ENCODE results near the gene SMIM27.
A peak's percentile ranks its signal among the peaks of the same experiment; 100 is the strongest.

SMIM27 gene

DNA sequence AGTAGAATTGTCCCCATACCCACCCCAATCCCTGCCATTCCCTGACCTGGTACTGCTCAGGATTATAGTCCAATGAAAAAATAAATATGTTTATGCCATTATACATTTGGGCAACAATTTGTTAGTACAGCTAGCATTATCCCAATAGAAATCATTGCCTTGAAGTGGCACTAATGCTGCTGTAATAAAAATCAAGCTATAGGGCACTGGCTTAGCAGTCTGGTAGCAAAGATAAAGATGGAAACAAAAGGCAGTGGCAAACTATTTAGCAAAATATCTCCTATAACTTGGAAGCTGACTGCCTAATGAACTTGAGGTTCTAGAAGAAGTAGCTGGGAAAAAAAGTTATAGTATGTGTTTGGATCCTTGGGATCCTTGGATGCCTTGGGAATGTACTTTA lies 2.5 kb downstream of the SMIM27 start:
- no peak for DNase-seq (ENCODE audit: low read depth in 3 of 3, low spot score in 1 of 3)

DNA sequence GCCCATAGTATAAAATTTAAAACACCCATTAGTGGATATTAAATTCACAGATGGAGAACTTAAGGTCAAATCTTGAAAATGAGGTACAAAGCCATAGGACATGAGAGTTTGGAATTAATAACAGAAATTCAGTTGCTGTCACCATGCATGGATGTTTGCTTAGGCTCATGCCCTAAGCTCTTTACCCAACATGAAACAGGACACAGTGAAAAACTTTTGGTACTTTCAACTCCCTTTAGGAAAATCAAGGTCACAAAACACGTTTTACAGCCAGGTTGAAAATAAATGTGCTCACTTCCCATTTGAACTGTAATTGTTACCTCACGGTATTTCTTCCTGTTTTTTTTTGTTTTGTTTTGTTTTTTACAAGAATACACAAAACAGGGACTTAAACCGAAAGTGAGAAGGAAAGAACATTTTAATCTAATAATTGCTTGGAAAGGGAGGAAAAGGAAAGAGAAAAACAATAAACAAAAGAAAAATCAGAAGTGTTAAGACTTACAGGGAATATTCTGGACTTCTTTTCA lies 6.3 kb downstream of the SMIM27 start:
- DNase-seq (ENCODE audit: low read depth in 3 of 3, low spot score in 1 of 3) = no peak

DNA sequence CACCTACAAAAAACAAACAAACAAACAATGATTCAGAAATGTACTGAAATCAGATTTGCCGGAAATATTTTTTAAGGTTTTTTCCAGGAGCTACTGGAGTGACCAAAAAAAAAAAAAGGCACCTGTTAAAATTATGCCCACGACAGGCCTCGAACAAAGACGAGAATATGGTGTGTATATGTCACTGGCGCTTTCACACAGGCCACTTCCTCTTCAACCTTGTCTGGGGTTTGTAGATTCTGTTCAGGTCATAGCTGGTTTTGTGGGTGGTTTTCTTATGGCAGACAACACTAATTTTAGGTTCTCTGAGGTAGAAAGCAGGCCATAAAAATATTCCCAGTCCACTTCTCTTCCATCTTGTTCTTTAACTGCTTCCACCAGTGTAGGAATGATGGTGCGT lies 13.8 kb downstream of the SMIM27 start:
- no peak for DNase-seq (ENCODE audit: low read depth in 3 of 3, low spot score in 1 of 3)

DNA sequence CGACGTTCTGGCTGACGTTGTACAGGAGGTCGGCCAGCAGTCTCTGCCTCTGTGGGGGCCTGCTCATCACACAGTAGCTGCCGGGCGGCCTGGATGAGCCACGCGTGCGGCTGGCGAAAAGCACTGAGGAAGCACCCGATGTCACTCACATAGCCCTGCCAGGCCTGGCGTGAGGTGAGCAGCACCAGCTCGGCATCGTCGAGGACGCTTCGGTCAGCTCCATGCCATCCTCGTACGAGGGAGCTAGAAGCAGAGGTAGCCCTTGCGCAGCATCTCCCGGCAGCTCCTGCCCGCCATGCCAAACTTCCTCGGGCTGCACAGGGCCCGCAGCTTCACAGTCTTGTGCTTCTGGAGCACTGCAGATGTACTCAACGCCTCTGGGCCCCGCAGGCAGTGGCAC lies 14.6 kb downstream of the SMIM27 start:
- no peak for DNase-seq (ENCODE audit: low read depth in 3 of 3, low spot score in 1 of 3)

DNA sequence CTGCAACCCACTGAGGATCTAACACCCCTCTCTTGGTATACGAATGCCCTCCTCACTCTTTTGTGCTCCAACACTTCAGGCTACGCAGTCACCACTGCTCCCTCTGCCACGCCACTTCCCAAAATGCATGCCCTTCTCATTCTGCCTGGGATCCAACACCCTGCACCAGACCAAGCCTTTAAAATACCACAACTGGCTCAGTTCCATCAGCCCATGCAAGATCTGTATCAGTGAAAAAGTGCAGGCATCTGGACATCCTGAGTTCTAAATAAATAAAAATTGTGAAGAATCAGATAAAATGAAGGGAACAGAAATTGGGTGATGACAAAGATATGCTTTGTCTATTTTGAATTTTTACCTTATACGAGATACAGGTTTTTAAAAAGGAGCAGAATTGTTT lies 18.1 kb downstream of the SMIM27 start:
- no peak for DNase-seq (ENCODE audit: low read depth in 3 of 3, low spot score in 1 of 3)

DNA sequence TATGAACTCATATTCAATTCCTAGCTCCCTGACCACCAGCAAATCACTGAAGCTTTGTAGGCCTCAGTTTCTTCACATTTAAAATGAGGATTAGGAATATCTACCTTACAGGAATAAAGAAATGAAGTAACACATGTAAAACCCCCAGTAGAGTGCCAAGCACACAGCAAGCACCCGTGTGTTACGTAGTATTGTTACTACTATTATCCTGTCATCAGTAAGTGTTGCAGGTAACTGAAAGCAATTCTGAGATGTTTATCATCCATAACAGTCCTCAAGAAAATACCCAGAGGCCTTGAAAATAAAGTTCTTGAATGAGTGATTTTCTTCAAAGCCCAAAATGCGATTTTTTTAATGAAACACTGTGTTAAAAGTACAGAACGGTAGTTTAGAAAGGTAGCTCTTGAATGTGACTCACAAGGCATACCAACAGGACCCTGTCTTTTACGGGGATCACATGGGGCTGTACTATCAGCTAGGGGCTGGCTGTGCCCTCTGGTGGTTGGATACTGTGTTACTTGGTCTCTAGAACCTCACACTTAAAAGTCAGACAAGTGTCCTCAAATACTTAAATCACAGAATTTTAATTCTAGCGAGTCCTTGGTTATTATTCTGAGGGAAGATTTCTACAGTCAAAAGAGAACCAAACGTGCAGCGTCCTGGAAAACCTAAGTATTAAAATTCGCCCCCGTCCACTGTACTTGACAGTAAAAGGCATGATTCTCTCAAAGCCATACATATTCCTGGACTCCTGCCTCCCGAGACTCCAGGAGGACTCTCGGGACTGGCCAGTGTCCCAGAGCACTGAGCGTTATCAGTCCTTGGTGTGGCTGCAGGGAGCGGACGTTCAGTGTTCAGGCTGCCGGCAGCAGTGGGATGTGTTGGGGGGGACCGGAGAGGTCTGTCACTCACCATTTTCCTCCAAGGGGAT lies 20.1 kb downstream of the SMIM27 start:
- DNase-seq (ENCODE audit: low read depth in 3 of 3, low spot score in 1 of 3) = peak; percentile 45 to 51 (median 47)

DNA sequence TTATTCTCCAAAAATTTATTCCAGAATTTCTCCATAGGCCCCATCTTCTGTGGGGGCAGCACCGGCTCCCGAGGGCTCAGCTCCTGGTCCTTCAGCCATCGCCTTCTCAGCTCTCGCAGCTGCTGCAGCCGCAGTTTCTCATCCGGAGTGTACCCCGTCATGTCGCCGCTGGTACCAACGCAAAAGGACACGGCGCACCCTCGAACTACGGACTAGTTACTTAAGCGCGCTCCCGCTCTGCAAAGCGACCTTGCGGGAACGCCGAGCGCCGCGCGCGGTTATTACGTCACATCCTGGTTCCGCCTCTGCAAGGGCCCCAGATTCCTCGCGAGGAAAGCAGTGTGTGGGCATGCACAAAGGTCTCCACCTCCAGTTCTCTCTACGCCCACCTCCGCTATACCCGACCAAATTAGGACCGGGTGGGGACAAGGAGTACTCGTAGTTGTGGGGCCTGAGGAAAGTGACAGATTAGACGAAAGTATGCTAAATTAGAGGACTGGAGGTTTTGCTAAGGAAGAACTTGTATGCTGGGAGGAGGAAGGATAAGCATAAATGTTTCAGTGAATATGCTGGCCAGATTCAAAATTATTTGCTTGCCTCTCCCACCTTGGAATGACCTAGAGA lies 20.9 kb downstream of the SMIM27 start, which contains the start of gene NDUFB6:
Gene NDUFB6, minus strand, starts transcription at position 260 of the 624 bp plus-strand sequence. Its CDS starts 99 bp downstream, at position 161.
- peak; percentile 81 to 93 (median 88) for DNase-seq (ENCODE audit: low read depth in 3 of 3, low spot score in 1 of 3)

DNA sequence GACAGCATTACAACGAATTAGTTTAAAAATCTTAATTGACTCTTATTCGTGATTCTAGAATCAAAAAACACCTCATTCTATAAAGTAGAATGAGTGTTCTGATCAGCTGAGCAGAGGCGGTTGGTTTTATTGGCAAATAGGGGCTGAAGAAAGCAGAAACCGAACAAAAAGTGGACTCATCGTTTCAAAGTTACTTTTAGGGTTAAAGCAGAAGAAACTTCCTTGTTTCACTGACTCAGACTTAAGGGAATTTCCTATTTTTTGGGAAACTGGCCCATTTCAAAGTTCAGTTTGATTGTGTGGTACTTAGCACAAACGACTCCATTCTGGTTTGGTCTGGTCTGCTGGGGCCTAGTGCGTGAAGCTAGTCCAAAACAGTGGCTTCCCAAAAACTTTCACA lies 21.7 kb downstream of the SMIM27 start:
- no peak for DNase-seq (ENCODE audit: low read depth in 3 of 3, low spot score in 1 of 3)

DNA sequence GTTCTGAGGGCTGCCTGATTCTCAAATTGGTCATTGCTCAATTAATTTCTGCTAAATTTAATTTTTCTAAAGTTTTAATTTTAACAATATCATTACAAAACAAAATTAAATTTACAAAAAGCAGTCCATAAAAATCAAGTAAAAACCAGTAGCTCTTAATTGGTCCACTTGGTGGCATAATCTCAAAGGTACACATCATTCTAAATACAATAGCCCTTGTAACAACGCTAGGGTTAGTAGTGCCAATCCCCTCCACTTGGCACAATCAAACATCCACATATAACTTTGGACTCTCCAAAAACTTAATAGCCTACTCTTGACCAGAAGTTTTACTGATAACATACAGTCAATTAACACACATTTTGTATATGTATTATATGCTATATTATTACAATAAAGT lies 22.7 kb downstream of the SMIM27 start:
- no peak for DNase-seq (ENCODE audit: low read depth in 3 of 3, low spot score in 1 of 3)

DNA sequence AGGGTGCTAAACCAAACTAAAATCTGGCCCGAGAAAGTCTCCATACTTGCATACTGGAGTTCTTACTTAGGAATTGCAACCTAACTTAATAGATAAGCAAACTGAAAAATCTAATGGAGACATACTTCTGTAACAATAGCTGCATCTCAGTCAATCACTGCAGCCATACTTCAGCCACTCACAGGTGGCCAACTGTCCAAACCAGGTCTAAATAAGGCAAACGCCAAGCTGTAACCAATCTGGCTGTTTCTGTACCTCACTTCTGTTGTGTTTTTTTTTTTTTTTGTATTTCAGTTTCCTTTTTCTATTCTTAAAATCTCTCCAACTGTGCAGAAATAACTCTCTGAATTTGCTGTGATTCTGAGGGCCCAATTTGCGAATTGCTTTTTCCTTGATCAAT lies 25.2 kb downstream of the SMIM27 start:
- no peak for DNase-seq (ENCODE audit: low read depth in 3 of 3, low spot score in 1 of 3)

DNA sequence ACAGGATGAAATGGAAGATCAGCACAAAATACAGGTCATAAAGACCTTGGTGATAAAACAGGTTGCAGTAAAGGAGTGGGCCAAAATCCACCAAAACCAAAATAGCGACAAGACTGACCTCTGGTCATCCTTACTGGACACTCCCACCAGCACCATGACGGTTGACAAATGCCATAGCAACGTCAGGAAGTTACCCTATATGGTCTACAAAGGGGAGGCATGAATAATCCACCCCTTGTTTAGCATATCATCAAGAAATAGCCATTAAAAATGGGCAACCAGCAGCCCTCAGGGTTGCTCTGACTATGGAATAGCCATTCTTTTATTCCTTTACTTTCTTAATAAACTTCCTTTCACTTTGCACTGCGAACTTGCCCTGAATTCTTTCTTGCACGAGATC lies 26.8 kb downstream of the SMIM27 start:
- no peak for DNase-seq (ENCODE audit: low read depth in 3 of 3, low spot score in 1 of 3)

DNA sequence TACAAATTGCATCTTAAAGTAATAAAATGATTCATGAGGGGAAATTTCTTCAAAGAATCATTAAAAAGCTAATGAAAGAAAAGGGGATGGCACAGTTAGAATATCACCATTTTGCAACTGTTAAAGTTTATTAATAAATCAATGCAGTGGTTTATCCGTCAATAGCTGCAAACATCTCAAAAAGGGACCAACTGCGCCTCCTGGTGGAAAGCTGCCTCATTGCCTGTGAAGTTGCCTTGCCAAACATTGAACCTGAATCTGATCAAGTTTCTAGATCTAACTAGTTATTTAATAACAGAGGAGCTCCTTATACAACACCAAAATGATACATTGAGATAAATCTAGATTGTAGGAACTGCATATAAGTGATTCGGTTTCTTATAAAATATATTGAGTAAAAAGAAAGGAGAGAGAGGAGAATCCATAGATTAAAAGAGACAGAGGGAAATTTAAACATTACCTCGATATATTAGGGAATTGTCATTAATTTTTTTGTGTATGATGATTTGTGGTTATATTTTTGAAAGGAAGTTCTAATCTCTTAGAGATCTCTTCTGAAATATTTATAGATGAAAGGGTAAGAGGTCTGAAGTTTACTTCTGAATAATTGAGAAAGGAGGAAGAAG lies 27.7 kb downstream of the SMIM27 start:
- DNase-seq (ENCODE audit: low read depth in 3 of 3, low spot score in 1 of 3) = peak; percentile 40 to 77 (median 58)

DNA sequence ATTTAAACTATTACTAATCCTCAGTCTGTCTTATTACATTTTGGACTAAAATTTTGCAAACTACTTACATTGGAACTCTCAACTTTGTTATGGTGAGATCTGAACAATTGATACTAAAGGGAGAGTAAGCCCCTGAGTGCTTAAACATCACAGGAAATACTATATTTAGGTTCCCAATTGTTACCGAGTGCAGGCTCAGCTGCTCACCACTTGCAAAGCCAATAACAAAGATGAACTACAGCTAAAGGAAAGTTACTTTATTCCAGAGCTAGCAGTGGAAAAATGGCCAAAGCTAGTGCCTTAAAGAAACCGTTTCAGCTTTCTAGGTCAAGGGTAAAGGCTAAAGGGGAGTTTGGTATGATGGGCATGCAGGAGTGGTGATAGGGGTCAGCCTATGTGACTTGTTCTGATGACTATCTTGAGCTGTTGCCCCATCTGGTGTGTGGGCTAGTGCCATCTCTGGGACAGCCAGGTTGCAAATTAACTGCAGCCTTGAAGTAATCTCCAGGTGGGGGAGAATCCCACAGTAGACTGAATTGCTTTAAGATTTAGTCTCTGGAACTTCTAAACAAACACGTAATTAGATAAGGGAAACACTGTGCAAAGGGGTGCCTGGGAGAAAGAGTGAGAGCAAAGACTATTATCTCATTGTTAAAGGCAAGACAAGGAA lies 28.6 kb downstream of the SMIM27 start:
- no peak for DNase-seq (ENCODE audit: low read depth in 3 of 3, low spot score in 1 of 3)

DNA sequence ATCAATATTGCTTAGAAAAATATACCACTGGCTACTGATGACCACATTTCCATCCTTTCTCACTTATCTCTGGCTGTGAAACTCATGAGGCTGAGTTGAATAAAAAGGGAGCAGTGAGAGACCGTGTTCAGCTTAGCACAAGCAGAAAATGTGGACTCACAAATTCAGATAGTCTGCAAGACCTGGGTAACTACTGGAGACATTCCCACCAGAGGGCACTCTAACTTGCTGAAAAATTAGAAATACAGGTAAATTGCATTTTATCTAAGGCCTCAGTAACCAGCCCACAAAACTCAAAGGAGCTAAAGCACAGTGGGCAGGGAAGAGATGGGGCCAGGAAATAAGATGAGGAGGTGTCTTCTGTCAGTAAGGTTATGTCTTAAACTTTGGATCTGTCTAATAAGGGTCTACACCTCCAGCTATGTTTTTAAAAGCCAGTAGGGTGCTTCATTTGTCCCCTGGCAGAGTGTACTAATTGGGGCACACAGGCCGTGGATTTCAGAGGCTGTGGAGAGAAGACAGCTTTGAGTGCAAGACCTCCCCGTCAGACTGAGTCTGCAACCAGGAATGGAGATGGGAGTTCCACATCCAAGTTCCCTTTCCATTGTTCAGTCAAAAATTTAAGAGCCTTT lies 29.5 kb downstream of the SMIM27 start:
- DNase-seq (ENCODE audit: low read depth in 3 of 3, low spot score in 1 of 3) = no peak

DNA sequence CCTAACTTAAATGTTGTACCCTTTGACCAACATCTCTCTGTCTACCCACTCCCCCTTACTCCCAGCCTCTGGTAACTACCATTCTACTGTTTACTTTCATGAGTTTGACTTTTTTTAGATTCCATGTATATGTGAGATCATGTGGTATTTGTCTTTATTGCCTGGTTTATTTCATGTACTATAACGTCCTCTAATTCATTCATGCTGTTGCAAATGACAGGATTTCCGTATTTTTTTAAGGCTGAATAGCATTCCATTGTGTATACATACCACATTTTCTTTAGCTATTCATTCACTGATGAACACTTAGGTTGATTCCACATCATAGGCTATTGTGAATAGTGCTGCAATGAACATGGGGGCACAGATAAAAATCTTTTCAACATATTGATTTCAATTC lies 32.7 kb downstream of the SMIM27 start:
- DNase-seq (ENCODE audit: low read depth in 3 of 3, low spot score in 1 of 3) = no peak

DNA sequence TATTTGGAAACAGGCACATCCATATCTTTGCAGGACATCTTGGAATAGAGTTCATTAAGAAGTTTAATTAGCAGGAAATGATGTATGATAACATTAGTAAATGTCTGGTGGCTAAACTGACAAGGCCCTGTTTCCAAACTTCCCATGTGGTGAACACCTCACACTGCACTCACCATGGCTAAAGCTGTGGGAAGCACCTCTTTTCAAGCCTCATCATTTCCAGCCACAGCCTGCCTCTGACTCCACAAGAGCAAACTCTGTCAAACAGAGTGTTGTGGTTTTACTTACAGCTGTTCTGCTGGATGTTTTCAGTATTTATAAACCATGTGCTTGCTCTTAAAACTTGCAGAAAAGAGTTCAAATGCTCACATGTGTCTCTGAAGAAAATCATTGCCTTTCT lies 35.8 kb downstream of the SMIM27 start:
- no peak for DNase-seq (ENCODE audit: low read depth in 3 of 3, low spot score in 1 of 3)

DNA sequence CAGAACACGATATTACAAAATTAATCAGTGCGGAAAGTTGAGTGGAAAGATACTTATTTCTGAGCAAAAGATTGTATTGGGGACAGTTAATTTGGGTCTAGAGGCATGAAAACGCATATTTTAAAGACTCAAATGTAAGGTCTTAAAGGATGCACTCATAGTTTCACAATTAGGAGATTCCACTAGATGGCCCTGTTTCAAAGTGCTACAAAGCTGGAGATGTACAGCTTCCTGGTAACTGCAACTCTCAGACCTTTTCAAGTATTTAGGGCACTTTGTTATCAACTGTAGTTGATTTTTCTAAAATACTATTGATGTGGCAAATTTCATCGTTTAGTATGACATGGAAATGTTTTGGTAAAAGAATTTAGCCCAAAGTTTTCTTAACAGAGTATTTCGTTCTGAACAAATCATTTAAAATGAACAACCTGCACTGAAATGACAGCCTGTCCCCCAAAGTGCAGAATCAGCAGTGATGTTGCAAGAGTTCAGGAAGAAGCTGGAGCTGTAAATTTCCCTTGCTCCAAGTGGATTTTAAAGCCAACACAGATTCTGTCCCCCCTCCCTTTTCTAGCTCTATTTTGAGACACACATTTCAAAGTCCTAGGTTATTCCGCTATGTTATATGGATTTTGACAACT lies 37.1 kb downstream of the SMIM27 start:
- DNase-seq (ENCODE audit: low read depth in 3 of 3, low spot score in 1 of 3) = no peak

DNA sequence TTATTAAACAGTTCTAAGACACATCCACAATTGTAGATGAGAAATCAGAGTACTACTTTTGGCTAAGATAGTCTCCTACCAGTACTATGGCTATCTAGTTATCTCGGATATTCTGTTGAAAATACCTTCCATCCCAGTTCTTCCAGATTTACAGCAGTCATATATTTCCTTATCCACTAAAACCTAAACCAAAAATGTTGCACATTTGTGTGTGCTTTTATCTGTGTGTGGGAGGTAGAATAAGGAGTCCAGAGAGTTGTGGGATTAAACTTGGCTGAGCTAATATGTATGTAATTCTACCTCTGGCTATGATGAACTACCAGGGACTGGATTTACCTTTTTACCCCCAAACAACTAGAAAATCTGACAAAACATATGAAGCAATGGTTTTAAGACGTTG lies 38.3 kb downstream of the SMIM27 start:
- no peak for DNase-seq (ENCODE audit: low read depth in 3 of 3, low spot score in 1 of 3)

DNA sequence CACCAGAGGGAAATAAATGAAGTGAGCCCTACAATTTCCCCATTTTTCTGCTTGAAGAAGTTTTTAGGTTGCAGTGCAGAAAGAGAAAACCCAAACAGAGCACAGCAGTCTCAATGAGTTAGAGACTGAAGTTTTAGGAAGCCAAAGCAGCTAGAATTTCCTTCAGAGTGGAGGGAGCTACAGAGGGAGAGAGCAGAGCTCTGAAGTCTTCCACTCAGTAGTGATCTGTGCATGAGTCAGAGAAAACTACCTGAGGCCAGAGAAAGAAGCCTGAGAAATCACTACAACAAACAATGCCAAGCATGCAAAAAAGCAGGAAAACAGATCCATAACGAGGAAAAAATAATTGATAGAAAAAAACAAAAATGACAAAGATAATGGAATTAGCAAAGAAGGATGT lies 38.8 kb downstream of the SMIM27 start:
- DNase-seq (ENCODE audit: low read depth in 3 of 3, low spot score in 1 of 3) = no peak

Measured in stimulated activated CD4-positive, alpha-beta T cell treated with anti-CD3 and anti-CD28 coated beads, TNF-alpha, amount 100 ng/mL, for 1 hour (primary cell).